HG03469 (cell line): ENCODE results near the gene IL4.
"Not testable (repeated sequence)": the region's sequence is repeated elsewhere in the genome, so short reads cannot be mapped to it uniquely, and the experiment has no call there.

ENCODE experiments used
- ATAC-seq: cut with Tn5 transposase; IDR thresholded peaks from one replicate; pipeline ENCODE4 v1.9.1; 2021; ENCODE audit warnings: mild to moderate bottlenecking, moderate library complexity, moderate number of reproducible peaks; ENCODE audit not compliant: unreplicated experiment

The IL4 gene

DNA sequence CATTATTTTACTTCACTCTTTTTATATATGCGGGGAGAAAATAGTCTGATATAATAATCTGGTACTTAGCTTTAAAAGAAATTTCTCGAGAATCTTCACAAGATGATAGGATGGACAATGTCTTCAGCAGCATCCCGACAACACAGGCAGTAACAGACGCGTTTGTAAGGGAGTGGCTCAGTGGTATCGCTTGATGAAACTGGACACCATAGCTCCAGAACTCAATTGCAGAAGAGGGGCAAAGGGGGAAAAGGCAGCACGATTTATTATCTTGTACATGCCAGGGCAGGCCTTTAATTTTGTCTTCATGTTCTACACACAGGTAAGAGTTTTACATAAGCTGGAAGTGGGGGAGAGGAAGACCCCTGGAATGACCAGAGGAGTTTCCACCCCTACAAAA, 15.7 kb downstream of the IL4 start:
- no peak for ATAC-seq

DNA sequence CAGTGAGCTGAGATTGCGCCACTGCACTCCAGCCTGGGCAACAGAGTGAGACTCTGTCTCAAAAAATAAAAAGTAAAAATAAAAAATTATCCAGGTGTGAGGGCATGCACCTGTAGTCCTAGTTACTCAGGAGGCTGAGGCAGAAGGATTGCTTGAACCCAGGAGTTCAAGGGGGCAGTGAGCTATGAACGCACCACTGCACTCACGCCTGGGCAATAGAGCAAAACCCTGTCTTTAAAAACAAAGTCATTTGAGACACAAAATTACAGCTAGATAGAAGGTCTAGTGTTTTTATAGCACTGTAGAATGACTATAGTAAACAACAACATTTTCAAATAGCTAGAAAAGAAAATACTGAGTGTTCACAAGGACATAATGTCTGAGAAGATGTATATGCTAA, 16.4 kb downstream of the IL4 start:
- no peak for ATAC-seq

DNA sequence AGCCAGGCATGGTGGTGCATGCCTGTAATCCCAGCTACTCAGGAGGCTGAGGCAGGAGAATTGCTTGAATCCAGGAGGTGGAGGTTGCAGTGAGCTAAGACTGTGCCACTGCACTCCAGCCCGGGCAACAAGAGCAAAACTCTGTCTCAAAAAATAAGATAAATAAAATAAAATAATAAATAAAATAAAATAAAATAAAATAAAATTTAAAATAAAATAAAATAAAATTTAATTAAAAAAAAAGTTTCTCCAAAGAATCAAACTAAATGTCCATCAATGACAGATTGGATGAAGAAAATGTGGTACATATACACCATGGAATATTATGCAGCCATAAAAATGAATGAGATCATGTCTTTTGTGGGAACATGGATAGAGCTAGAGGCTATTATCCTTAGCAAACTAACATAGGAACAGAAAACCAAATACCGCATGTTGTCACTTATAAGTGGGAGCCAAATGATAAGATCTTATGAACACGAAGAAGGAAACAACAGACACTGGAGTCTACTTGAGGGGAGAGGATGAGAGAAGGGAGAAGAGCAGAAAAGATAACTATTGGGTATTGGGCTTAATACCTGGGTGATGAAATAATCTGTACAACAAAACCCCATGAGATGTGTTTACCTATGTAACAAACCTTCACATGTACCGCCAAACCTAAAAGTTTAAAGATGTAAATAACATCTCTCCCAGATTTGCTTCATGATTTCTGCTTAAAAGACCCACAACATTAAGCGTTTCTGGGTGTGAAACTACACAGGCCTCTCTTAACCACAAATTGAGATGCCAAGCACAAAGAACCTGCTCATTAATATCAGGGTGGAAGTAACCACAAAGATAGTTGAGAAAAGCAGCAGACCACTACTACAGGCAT, 18.2 kb downstream of the IL4 start:
- not testable (repeated sequence) for ATAC-seq

DNA sequence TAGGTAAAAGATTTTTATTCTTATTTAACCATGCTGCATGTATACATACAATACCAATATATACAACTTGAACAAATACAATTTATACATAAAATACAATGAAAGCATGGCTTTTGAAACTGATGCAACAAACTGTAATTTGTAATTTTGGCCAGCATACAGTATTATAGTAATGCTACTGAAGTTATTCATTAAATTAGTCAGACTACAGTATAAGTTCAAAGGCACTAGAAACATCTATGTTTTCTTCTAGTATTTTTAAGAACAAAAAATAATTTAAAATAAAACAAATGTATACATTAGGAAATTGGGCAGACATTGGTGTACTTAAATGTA, 18.8 kb downstream of the IL4 start:
- no peak for ATAC-seq

DNA sequence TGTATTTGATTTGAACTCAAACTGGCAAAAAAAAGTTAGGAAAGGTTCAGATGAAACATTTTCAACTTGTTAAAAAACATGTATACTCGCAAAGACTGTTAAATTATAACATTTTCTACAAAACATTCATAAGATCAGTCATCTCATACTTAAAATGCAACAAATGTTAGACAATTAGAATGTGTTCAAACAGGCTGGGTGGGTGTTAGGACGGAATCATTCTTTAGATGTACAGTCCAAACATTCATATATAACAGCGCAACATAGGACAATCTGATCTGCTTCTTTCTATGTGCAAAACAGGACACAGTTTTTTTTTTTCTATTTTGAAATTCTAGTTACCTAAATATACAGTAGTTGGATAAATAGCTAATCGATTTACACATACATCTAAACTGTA, 22.2 kb downstream of the IL4 start:
- no peak for ATAC-seq

DNA sequence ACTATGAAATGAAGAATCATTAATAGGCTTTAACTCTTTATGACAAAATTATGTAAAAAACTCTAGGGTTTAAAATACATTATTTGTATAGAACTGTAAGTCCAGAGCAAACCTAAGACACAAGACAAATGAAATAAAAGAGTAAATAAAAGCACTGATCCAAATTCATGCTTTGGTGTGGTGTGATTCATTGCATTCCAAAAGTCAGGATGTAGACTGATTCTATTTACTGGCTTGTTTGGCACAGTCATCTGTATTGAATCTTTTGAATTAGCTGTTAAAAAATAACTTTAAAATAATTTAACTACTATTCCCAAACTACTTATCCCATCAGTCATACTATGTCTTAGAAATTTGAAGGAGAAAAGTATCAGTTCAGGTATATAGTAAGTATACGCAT, 31.1 kb downstream of the IL4 start:
- no peak for ATAC-seq

DNA sequence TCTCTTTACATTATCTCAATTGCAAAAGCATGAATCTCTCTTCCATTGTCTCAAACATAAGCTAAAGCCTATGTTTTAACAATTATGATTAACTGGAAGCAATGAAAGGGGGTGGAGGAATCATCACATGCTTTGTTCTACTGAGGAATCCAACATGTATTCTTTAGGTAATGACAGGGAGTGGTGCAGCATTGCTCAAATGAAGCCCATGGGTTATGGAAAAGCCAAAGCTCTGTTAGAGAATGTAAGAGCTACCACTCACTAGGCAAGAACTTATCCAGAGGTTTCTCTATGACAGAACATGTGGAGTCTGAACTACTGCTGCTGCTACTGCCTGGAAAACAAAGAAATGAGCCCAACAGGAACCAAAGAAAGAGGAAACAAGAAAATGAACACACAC, 34.9 kb downstream of the IL4 start:
- no peak for ATAC-seq

DNA sequence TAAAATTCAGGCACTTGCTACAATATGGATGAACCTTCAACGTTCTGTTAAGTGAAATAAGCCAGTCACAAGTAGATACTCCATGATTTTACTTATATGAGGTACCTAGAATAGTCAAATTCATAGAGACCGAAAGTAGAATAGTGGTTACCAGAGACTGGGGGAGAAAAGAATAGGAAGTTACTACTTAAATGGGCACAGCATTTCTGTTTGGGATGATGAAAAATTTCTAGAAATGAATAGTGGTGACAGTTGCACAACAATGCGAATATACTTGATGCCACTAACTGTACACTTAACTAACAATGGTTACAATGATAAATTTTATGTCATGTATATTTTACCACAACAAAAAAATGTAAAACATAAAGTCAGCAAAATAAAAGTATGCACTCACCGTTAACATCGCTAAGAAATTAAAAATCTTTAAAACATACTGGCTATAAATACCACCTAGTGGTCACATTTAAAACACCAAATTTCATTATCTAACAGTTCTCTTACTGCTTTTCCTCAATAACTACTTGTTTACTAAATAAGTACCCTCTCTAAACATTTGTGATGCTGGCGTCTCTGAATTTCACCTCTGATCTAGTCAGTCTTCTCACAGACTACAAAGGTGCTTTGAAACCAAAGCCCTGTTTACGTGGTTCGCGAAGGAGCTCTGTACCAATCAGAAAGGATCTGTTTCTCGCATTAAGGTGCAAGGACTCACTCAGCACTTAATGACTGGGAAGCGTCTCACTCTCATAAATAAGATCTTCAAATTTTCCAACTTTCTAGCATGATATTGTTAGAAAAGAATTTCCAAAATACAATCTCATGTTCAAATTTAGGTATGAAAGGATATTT, 40.9 kb downstream of the IL4 start:
- ATAC-seq, result no peak

DNA sequence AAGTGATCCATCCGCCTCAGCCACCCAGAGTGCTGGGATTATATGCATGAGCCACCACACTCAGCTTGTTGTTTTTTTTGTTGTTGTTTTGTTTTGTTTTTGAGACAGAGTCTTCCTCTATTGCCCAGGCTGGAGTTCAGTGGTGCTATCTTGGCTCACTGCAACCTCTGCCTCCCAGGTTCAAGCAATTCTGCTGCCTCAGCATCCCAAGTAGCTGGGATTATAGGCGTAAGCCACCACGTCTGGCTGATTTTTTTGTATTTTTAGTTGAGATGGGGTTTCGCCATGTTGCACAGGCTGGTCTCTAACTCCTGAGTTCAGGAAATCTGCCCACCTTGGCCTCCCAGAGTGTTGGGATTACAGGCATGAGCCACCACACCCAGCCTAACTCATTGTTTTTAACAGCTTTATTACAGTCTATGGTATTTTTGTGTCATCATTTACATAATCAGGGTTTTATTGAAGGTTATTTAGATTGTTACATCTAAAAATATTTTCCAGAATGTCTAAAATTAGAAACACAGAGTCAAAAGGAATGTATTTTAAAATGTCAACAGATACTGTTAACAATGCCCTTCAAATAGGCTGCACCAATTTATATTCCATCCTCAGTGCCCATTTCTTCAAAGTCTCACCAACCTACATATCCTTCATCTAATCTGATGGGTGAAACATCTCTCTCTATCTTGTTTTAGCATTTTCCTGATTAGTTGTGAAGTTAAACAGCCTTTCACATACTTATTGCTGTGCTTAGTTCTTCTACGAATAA, 44.9 kb downstream of the IL4 start:
- ATAC-seq, result no peak

DNA sequence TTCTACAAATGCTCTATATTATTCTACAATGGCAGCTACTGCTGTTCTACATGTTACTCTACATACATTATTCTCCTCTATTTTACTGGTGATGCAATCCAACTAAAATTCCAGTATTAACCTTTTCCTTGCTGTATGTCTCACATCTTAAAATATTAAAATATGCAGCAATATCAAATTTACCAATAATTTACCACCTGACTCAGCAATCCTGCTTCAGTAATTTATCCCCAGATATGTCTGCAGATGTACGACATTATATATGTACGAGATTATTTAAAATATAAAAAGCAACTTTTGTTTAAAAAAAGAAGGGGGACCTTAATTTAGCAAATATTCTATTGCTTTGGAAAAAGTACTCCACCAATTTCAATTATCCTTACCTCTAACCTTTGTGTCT, 52.0 kb downstream of the IL4 start:
- no peak for ATAC-seq

DNA sequence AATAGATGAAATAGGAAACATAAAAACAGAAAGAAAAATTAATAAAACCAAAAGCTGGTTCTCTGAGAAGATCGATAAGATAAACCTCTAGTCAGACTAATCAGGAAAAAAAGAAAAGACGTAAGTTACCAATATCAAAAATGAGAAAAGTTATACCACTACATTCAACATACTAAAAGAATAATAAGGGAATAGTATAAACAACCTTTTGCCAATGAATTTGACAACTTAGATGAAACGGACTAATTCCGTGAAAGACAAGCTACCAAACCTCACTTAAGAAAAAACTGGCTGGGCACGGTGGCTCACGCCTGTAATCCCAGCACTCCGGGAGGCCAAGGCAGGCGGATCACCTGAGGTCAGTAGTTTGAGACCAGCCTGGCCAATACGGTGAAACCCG, 56.1 kb downstream of the IL4 start:
- ATAC-seq, result no peak
